Activated B cell treated with CpG ODN at 0.5 μM for 24 hours (primary cell): ENCODE data around the gene CFAP410. TPM values are rescaled to one million over a fixed set of nuclear protein-coding genes. Genes with fewer than 3 reads are reported as not detected.

Experiments used
- ATAC-seq: fragments of 200-7000 bp; cut with Tn5 transposase; one replicate; pipeline ENCODE4 v1.10.0; 2021; ENCODE audit warnings: low read depth, mild to moderate bottlenecking, moderate library complexity
- CTCF ChIA-PET: fragments of 350-600 bp; sonication (Branson Sonifier 250); formaldehyde crosslinking; loops from one replicate; lab custom pipeline; 2021; ENCODE audit warnings: antibody characterized with exemption; lab: Charles Lee
- POLR2A ChIA-PET: fragments of 350-600 bp; sonication (Branson Sonifier 250); formaldehyde crosslinking; loops from one replicate; lab custom pipeline; 2021; ENCODE audit warnings: antibody characterized with exemption; lab: Charles Lee
- DNase-seq: peaks from one replicate; pipeline ENCODE4 v3.0.0; 2022
- H3K27ac Mint-ChIP-seq: one replicate; pipeline ENCODE4 v1.8.0; 2020; ENCODE audit warnings: mixed read lengths
- H3K27me3 Mint-ChIP-seq: one replicate; pipeline ENCODE4 v1.8.0; 2021; ENCODE audit warnings: mixed read lengths
- H3K36me3 Mint-ChIP-seq: one replicate; pipeline ENCODE4 v1.8.0; 2021; ENCODE audit warnings: low read depth, mixed read lengths
- H3K4me1 Mint-ChIP-seq: one replicate; pipeline ENCODE4 v1.8.0; 2021; ENCODE audit warnings: mixed read lengths
- H3K4me3 Mint-ChIP-seq: one replicate; pipeline ENCODE4 v1.8.0; 2020; ENCODE audit warnings: mild to moderate bottlenecking, mixed read lengths
- H3K9me3 Mint-ChIP-seq: one replicate; pipeline ENCODE4 v1.8.0; 2020; ENCODE audit warnings: mixed read lengths
- intact Hi-C: fragments of 100-400 bp; cut with micrococcal nuclease; formaldehyde crosslinking; loops from one replicate; pipeline ENCODE4 v1.15.1; 2024
- total RNA-seq: library from RNA; stranded (reverse); gene quantifications from 2 replicates; pipeline ENCODE4 v1.2.3, GENCODE V29; 2022
- TF ChIP-seq, protein P1 (sequence below): fragments of 200-600 bp; IDR thresholded peaks from one replicate; pipeline ENCODE4 v1.8.0; 2022; ENCODE audit warnings: antibody characterized with exemption, mild to moderate bottlenecking

Gene CFAP410
- total RNA-seq, 1 donor from 2014 or later = 62.3 TPM

DNA sequence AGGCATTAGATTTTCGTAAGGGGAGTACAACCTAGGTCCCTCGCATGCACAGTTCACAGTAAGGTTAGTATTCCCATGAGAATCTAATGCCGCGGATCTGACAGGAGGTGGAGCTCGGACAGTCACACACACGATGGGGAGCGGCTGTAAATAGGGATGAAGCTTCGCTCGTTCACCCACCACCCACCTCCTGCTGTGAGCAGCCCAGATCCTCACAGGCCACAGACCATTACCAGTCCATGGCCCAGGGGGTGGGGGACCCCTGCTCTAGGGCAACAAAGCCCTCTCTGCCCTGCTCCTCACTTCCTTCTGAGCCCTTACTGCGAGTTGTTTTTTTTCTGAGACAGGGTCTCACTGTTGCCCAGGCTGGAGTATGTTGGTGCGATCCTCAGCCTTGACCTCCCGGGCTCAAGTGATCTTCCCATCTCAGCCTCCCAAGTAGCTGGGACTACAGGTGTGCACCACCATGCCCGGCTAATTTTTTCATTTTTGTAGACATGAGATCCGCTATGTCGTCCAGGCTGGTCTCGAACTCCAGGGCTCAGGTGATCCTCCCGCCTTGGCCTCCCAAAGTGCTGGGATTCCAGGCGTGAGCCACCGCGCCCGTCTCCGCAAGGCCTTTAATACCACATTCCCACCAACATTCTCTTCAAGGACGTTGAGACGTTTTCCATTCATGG lies 35.6 kb upstream of the CFAP410 start:
- no peak overlapping the region for H3K27ac Mint-ChIP-seq
- intact Hi-C loops = no loop called here
- TF ChIP-seq, protein P1, sequence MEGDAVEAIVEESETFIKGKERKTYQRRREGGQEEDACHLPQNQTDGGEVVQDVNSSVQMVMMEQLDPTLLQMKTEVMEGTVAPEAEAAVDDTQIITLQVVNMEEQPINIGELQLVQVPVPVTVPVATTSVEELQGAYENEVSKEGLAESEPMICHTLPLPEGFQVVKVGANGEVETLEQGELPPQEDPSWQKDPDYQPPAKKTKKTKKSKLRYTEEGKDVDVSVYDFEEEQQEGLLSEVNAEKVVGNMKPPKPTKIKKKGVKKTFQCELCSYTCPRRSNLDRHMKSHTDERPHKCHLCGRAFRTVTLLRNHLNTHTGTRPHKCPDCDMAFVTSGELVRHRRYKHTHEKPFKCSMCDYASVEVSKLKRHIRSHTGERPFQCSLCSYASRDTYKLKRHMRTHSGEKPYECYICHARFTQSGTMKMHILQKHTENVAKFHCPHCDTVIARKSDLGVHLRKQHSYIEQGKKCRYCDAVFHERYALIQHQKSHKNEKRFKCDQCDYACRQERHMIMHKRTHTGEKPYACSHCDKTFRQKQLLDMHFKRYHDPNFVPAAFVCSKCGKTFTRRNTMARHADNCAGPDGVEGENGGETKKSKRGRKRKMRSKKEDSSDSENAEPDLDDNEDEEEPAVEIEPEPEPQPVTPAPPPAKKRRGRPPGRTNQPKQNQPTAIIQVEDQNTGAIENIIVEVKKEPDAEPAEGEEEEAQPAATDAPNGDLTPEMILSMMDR = no peak
- H3K36me3 Mint-ChIP-seq = peaks cover 2% of the 10 kb centered on the region
- ChIA-PET CTCF (no interaction called here), POLR2A (no interaction called here)
- ATAC-seq (no peak), DNase-seq (no peak)
- H3K27me3 Mint-ChIP-seq = no peaks in the 10 kb centered on the region
- peaks cover 25% of the 10 kb centered on the region for H3K4me1 Mint-ChIP-seq
- peak overlapping the region; percentile 9 for H3K4me3 Mint-ChIP-seq
- peaks cover 3% of the 10 kb centered on the region for H3K9me3 Mint-ChIP-seq

DNA sequence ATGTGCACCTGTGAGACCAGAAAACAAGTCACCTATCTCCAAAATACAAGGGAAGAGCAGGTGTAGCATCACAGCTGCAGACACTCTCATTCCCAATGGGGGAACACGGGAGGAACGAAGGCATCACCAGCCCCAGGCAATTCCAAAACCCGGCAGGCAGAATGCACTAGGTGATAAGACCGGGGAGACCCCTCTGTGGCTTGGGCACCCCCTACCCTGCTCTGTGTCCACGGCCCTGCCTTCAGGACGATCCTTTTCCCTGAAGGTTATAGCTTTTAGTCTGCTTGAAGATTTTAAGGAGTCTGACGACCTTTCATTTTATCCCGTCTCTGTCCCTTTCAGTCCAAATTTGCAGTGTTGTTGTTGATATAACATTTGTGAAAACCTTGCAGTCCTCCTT lies 33.4 kb upstream of the CFAP410 start:
- intact Hi-C loops = no loop called here
- Mint-ChIP-seq H3K4me3 (no peak overlapping the region), H3K4me1 (peaks cover 25% of the 10 kb centered on the region), H3K9me3 (peaks cover 3% of the 10 kb centered on the region), H3K36me3 (peaks cover 2% of the 10 kb centered on the region), H3K27ac (no peak overlapping the region), H3K27me3 (no peaks in the 10 kb centered on the region)
- CTCF ChIA-PET = no interaction called here
- DNase-seq (no peak), ATAC-seq (no peak)
- TF ChIP-seq, protein P1 = no peak
- POLR2A ChIA-PET = no interaction called here

DNA sequence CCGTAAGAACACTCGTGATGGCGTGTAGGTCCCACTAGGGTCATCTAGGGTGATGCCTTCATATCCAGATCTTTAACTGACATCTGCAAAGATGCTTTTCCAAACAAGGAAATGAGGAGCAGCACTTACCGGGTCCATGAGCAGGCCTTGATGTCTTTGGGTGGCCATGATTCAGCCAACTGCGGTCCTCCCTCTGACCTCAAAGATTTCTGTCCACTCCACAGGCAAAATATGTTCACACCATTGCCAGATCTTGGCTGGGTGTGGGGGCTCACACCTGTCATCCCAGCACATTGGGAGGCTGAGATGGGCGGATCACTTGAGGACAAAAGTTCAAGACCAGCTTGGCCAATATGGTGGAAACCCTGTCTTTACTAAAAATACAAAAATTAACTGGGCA lies 32.4 kb upstream of the CFAP410 start:
- CTCF ChIA-PET = no interaction called here
- DNase-seq = no peak
- H3K9me3 Mint-ChIP-seq = peaks cover 3% of the 10 kb centered on the region

DNA sequence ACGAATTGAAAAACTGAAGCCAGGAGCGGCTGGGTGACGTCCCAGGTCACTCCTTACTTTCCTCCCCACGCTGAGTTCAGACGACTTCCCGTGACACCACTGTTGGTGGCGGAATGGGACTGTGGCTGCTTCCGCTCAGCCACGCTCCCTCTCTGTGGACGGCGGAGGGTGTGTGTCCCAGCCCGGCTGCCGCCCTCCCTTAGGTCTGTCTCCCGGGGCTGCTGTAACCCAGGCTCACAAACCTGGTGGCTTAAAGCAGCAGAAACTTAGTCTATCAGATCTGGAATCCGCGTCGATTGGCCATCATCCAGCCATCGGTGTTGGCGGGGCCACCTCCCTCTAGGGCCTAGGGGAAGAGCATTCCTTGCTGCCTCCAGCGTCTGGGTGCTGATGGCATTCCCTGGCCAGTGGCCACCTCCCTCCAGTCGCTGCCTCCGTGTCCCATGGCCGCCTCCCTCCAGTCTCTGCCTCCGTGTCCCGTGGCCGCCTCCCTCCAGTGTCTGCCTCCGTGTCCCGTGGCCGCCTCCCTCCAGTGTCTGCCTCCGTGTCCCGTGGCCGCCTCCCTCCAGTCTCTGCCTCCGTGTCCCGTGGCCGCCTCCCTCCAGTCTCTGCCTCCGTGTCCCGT lies 31.7 kb upstream of the CFAP410 start:
- H3K27me3 Mint-ChIP-seq = no peaks in the 10 kb centered on the region
- ChIA-PET POLR2A (no interaction called here), CTCF (no interaction called here)
- H3K27ac Mint-ChIP-seq = no peak overlapping the region
- ATAC-seq (no peak), DNase-seq (no peak)
- peaks cover 14% of the 10 kb centered on the region for H3K4me1 Mint-ChIP-seq
- peaks cover 2% of the 10 kb centered on the region for H3K36me3 Mint-ChIP-seq
- H3K4me3 Mint-ChIP-seq = no peak overlapping the region
- H3K9me3 Mint-ChIP-seq = peaks cover 3% of the 10 kb centered on the region
- intact Hi-C loops = no loop called here
- TF ChIP-seq, protein P1 = no peak

More for the DNA sequence above, 32.4 kb upstream of the CFAP410 start:
- peaks cover 20% of the 10 kb centered on the region for H3K4me1 Mint-ChIP-seq
- TF ChIP-seq, protein P1 = no peak
- intact Hi-C loops = no loop called here
- POLR2A ChIA-PET = no interaction called here
- no peak overlapping the region for H3K27ac Mint-ChIP-seq
- no peak overlapping the region for H3K4me3 Mint-ChIP-seq
- no peak for ATAC-seq
- peaks cover 2% of the 10 kb centered on the region for H3K36me3 Mint-ChIP-seq
- no peaks in the 10 kb centered on the region for H3K27me3 Mint-ChIP-seq

DNA sequence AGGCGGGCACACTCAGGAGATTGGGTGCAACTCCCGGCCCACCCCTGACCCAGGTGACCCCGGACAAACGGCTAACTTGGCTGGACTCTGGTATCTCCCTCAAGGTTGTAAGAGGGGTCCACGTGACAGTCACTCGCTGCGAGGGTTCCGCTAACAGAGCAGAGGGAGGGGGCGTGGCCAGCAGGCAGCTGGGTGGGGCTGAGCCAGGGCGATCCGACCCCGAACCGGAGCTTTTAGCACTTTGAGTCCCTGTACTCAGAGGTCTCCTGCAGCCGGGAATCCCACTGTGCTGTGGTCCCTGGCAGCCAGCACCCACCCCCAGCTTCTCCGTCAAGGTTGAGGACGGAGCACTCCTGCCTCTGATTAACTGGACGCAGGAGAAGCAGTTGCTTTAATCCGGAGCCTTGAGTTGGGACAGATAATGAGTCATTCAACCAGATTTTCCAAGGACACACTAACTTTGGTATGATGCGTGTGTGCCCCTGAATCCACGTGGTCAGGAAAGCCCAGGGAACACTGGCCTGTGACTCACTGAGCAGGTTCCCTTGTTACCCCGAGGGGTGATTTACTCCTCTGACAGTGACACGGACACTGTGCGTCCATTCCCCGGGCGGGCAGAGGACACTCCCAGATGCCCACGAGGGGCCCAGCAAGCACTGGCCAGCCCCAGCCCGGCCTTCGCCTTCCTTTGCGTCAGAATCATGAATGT lies 31.0 kb upstream of the CFAP410 start:
- Mint-ChIP-seq H3K27ac (no peak overlapping the region), H3K4me1 (peaks cover 7% of the 10 kb centered on the region), H3K27me3 (no peaks in the 10 kb centered on the region), H3K36me3 (no peaks in the 10 kb centered on the region), H3K4me3 (no peak overlapping the region), H3K9me3 (peaks cover 2% of the 10 kb centered on the region)
- ChIA-PET CTCF (no interaction called here), POLR2A (no interaction called here)
- intact Hi-C loops = no loop called here
- DNase-seq (no peak), ATAC-seq (peak; percentile 50)
- TF ChIP-seq, protein P1 = no peak
